Esophagus muscularis mucosa (tissue), 3 donors: ENCODE data around the gene PPP2R1B.
"Not testable (repeated sequence)": the region's sequence is repeated elsewhere in the genome, so short reads cannot be mapped to it uniquely, and the experiment has no call there.

Experiments
- CTCF ChIP-seq, 3 experiments: fragments of 200-600 bp in 2 of 3; fragments of 450-650 bp in 1 of 3; sonication (generic) in 2 of 3; IDR thresholded peaks; one replicate each; pipeline ENCODE4 v1.5.1; 2017 to 2019; ENCODE audit warnings: antibody characterized with exemption in 3 of 3, mild to moderate bottlenecking in 2 of 3, moderate library complexity in 1 of 3
- POLR2A ChIP-seq: fragments of 450-650 bp; IDR thresholded peaks from one replicate; pipeline ENCODE4 v1.6.1; 2017; ENCODE audit warnings: antibody characterized with exemption, moderate library complexity, mild to moderate bottlenecking, low read depth
- POLR2AphosphoS5 ChIP-seq, 2 donors: sonication (generic); formaldehyde crosslinking; IDR thresholded peaks; one replicate each; pipeline ENCODE4 v1.6.1; 2017; ENCODE audit warnings: antibody characterized with exemption in 2 of 2

GRCh38 chr11:111784311-111784710, 18.1 kb upstream of the PPP2R1B start:
- not testable (repeated sequence) for TF ChIP-seq POLR2AphosphoS5 (IDR thresholded peaks at IDR 0.05); POLR2A; CTCF (IDR thresholded peaks at IDR 0.05)
